ENCODE results near the gene DENND1C. TPM values are rescaled to one million over a fixed set of nuclear protein-coding genes. Genes with fewer than 3 reads are reported as not detected.

The DENND1C gene
- polyA plus RNA-seq, 1 donor from 2014 or later: 0.17 TPM

- H3K27me3 ChIP-seq (ENCODE audit: insufficient read depth, low read depth, low read length): no peaks in the 10 kb centered on the region
- no peaks in the 10 kb centered on the region for H3K36me3 ChIP-seq (ENCODE audit: insufficient read depth, low read length)
- H3F3A ChIP-seq (ENCODE audit: insufficient read depth, low read length, poor library complexity, severe bottlenecking): no peaks in the 10 kb centered on the region
- H3K4me2 ChIP-seq (ENCODE audit: low read length): no peak overlapping the region
- H4K20me1 ChIP-seq (ENCODE audit: insufficient read depth): no peaks in the 10 kb centered on the region
- no peaks in the 10 kb centered on the region for H3K9me2 ChIP-seq (ENCODE audit: insufficient read depth, low read length)
- H3K79me2 ChIP-seq (replicated peaks; ENCODE audit: insufficient read depth, low read length): peaks cover 7% of the 10 kb centered on the region
- H3K27ac ChIP-seq (ENCODE audit: low read length): no peak overlapping the region
- no peak overlapping the region for H3K4me3 ChIP-seq (ENCODE audit: low read length)
- no peaks in the 10 kb centered on the region for H3K9me3 ChIP-seq (ENCODE audit: low read length)
- no peak for TF ChIP-seq RAD21 (conservative IDR thresholded peaks at IDR 0.05)
- no peak for TF ChIP-seq MXI1 (conservative IDR thresholded peaks at IDR 0.05; ENCODE audit: poor library complexity, severe bottlenecking)
- no peak for TF ChIP-seq TAF1 (IDR thresholded peaks at IDR 0.05; ENCODE audit: low read depth)
- TF ChIP-seq EP300 (conservative IDR thresholded peaks at IDR 0.05; ENCODE audit: poor library complexity, severe bottlenecking): no peak
- TF ChIP-seq SMC3 (conservative IDR thresholded peaks at IDR 0.05; ENCODE audit: poor library complexity): no peak
- no peak for TF ChIP-seq EZH2 (IDR thresholded peaks at IDR 0.05; ENCODE audit: borderline replicate concordance, insufficient read depth, low read length, poor library complexity, severe bottlenecking)
- TF ChIP-seq REST (IDR thresholded peaks at IDR 0.05; ENCODE audit: borderline replicate concordance): no peak
- no peak for TF ChIP-seq CTCF (IDR thresholded peaks at IDR 0.05; ENCODE audit: poor library complexity, severe bottlenecking)
- TF ChIP-seq POLR2AphosphoS5 (IDR thresholded peaks at IDR 0.05): no peak
- no peak overlapping the region for H2AFZ ChIP-seq (ENCODE audit: low read depth, low read length)
- no peak overlapping the region for H3K9ac ChIP-seq (ENCODE audit: low read length)
These were observed 17.6 kb upstream of the DENND1C start for GRCh38 chr19:6499052-6499790.

- Histone ChIP-seq H3F3A (ENCODE audit: insufficient read depth, low read length, poor library complexity, severe bottlenecking) (no peaks in the 10 kb centered on the region), H3K9me3 (ENCODE audit: low read length) (no peaks in the 10 kb centered on the region), H3K79me2 (replicated peaks; ENCODE audit: insufficient read depth, low read length) (peaks cover 7% of the 10 kb centered on the region), H3K27me3 (ENCODE audit: insufficient read depth, low read depth, low read length) (no peaks in the 10 kb centered on the region), H3K4me3 (ENCODE audit: low read length) (no peak overlapping the region), H2AFZ (ENCODE audit: low read depth, low read length) (no peak overlapping the region), H3K9me2 (ENCODE audit: insufficient read depth, low read length) (no peaks in the 10 kb centered on the region), H4K20me1 (ENCODE audit: insufficient read depth) (no peaks in the 10 kb centered on the region), H3K36me3 (ENCODE audit: insufficient read depth, low read length) (no peaks in the 10 kb centered on the region), H3K4me2 (ENCODE audit: low read length) (no peak overlapping the region), H3K27ac (ENCODE audit: low read length) (no peak overlapping the region), H3K9ac (ENCODE audit: low read length) (no peak overlapping the region)
- TF ChIP-seq EZH2 (IDR thresholded peaks at IDR 0.05; ENCODE audit: borderline replicate concordance, insufficient read depth, low read length, poor library complexity, severe bottlenecking) (no peak), MXI1 (conservative IDR thresholded peaks at IDR 0.05; ENCODE audit: poor library complexity, severe bottlenecking) (no peak), POLR2AphosphoS5 (IDR thresholded peaks at IDR 0.05) (no peak), RAD21 (conservative IDR thresholded peaks at IDR 0.05) (no peak), SMC3 (conservative IDR thresholded peaks at IDR 0.05; ENCODE audit: poor library complexity) (no peak), TAF1 (IDR thresholded peaks at IDR 0.05; ENCODE audit: low read depth) (no peak), EP300 (conservative IDR thresholded peaks at IDR 0.05; ENCODE audit: poor library complexity, severe bottlenecking) (no peak), REST (IDR thresholded peaks at IDR 0.05; ENCODE audit: borderline replicate concordance) (no peak), CTCF (IDR thresholded peaks at IDR 0.05; ENCODE audit: poor library complexity, severe bottlenecking) (no peak)
These were observed 16.9 kb upstream of the DENND1C start for GRCh38 chr19:6498294-6499036.
